ENCODE data around the gene FAM83G. TPM values are rescaled to one million over a fixed set of nuclear protein-coding genes. Genes with fewer than 3 reads are reported as not detected.

FAM83G gene
- total and polyA plus RNA-seq, 2 donors (not counting 1 experiment from before 2014, with no cell fraction given): 2.4 to 6.3 TPM

DNA sequence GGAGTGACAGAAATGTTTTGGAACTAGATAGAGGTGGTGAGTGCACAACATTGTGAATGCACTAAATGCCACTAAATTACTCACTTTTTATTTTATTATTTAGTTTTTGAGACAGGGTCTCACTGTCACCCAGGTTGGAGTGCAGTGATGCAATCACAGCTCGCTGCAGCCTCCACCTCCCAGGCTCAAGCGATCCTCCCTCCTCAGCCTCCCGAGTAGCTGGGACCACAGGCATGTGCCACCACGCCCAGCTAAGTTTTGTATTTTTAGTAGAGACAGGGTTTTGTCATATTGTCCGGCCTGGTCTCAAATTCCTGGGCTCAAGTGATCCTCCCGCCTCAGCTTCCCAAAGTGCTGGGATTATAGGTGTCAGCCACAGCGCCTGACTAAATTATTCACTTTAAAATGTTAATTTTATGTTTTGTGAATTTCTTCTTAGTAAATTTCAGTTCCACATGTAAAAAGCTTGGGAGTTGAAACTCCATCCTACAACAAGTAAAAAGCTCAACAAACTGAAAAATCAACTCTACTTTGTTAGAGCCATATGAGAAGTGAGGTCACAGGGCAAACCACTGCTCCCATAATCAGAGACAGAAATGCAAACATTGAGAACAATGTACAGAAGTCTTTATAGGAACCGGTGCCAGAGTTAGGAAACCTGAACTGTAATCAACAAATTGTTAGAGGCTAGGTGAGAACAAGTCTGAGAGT, 66.4 kb downstream of the FAM83G start:
- H3K4me1 ChIP-seq (ENCODE audit: control insufficient read depth, extremely low read depth, insufficient read depth, low read length): no peaks in the 10 kb centered on the region
- H3K4me2 ChIP-seq (ENCODE audit: extremely low read depth, insufficient read depth, low read length): no peak overlapping the region

DNA sequence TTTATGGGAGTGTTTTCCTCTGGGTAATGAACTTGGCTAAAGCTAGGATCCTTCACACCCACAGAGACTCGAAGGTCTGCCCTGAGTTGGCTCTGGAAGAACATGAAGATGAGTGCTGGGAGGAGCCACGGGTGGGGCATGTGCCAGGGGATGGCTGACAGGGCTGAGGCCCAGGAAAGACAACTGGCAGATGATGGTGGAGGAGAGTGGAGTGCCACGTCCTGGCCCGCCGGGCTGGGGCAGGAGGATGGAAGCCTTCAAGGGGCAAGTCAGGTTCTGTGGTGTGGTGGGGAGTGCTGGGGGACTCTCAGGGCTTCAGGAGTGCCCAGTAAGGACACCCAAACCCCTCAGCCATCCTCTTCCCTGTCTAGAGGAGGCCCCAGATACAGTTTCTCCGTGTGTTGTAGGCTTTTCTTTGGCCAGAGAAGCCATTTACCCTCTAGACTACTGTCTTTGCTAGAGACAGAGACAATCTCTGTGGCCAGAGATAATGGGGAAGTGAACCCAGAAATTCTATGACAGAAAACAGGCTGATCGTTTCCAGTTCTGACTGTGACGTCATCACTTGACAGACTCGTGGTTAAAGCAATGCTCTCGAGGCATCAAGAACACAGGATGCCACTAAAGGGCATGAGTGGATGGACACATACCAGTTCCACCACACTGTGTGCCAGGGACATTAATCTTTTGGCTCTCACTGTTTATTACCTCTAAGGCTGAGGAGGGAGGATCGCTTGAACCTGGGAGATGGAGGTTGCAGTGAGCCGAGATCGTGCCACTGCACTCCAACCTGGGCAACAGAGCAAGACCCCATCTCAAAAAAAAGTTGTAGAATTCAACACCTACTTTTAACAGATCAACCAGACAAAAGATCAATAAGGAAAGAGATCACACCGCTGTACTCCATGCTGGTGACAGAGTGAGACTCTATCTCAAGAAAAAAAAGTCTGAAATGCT, 71.2 kb downstream of the FAM83G start:
- H3K9me3 ChIP-seq (ENCODE audit: control insufficient read depth, insufficient read depth, low read depth, low read length): no peaks in the 10 kb centered on the region
- H2AFZ ChIP-seq (ENCODE audit: low read length): no peak overlapping the region
- H3K79me2 ChIP-seq (ENCODE audit: control insufficient read depth, insufficient read depth, low read length): no peaks in the 10 kb centered on the region
- H3K27me3 ChIP-seq (ENCODE audit: control insufficient read depth, insufficient read depth, low read length): no peaks in the 10 kb centered on the region
- TF ChIP-seq EZH2 (IDR thresholded peaks at IDR 0.05; ENCODE audit: low read length, missing control alignments): no peak
- H3K36me3 ChIP-seq (ENCODE audit: control insufficient read depth, insufficient read depth, low read length): no peaks in the 10 kb centered on the region
- H3K9ac ChIP-seq (ENCODE audit: insufficient read depth, low read length): no peak overlapping the region
- H3K4me2 ChIP-seq (ENCODE audit: extremely low read depth, insufficient read depth, low read length): no peak overlapping the region
- no peak overlapping the region for H3K4me3 ChIP-seq (replicated peaks in 1 of 4; ENCODE audit: control extremely low read depth in 1 of 4, insufficient read depth in 1 of 4, low read depth in 3 of 4, low read length in 4 of 4)
- H3K4me1 ChIP-seq (ENCODE audit: control insufficient read depth, extremely low read depth, insufficient read depth, low read length): no peaks in the 10 kb centered on the region
- H3K27ac ChIP-seq (ENCODE audit: insufficient read depth, low read length): no peak overlapping the region
- DNase-seq (ENCODE audit: low read depth in 2 of 2): no peak
- H4K20me1 ChIP-seq (ENCODE audit: control insufficient read depth, extremely low read depth, insufficient read depth, low read length): no peaks in the 10 kb centered on the region

More for the DNA sequence above, 66.4 kb downstream of the FAM83G start:
- Histone ChIP-seq H3K4me3 (replicated peaks in 1 of 4; ENCODE audit: control extremely low read depth in 1 of 4, insufficient read depth in 1 of 4, low read depth in 3 of 4, low read length in 4 of 4) (no peak overlapping the region), H3K27me3 (ENCODE audit: control insufficient read depth, insufficient read depth, low read length) (no peaks in the 10 kb centered on the region), H3K9ac (ENCODE audit: insufficient read depth, low read length) (no peak overlapping the region), H3K36me3 (ENCODE audit: control insufficient read depth, insufficient read depth, low read length) (no peaks in the 10 kb centered on the region), H2AFZ (ENCODE audit: low read length) (no peak overlapping the region), H4K20me1 (ENCODE audit: control insufficient read depth, extremely low read depth, insufficient read depth, low read length) (no peaks in the 10 kb centered on the region), H3K27ac (ENCODE audit: insufficient read depth, low read length) (no peak overlapping the region), H3K79me2 (ENCODE audit: control insufficient read depth, insufficient read depth, low read length) (no peaks in the 10 kb centered on the region), H3K9me3 (ENCODE audit: control insufficient read depth, insufficient read depth, low read depth, low read length) (no peaks in the 10 kb centered on the region)
- DNase-seq (ENCODE audit: low read depth in 2 of 2): no peak
- TF ChIP-seq EZH2 (IDR thresholded peaks at IDR 0.05; ENCODE audit: low read length, missing control alignments): no peak
- TF ChIP-seq, protein P1, sequence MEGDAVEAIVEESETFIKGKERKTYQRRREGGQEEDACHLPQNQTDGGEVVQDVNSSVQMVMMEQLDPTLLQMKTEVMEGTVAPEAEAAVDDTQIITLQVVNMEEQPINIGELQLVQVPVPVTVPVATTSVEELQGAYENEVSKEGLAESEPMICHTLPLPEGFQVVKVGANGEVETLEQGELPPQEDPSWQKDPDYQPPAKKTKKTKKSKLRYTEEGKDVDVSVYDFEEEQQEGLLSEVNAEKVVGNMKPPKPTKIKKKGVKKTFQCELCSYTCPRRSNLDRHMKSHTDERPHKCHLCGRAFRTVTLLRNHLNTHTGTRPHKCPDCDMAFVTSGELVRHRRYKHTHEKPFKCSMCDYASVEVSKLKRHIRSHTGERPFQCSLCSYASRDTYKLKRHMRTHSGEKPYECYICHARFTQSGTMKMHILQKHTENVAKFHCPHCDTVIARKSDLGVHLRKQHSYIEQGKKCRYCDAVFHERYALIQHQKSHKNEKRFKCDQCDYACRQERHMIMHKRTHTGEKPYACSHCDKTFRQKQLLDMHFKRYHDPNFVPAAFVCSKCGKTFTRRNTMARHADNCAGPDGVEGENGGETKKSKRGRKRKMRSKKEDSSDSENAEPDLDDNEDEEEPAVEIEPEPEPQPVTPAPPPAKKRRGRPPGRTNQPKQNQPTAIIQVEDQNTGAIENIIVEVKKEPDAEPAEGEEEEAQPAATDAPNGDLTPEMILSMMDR (conservative IDR thresholded peaks at IDR 0.05 in 1 of 2, IDR thresholded peaks at IDR 0.05 in 1 of 2; ENCODE audit: low read depth in 1 of 2, low read length in 2 of 2): no peak

DNA sequence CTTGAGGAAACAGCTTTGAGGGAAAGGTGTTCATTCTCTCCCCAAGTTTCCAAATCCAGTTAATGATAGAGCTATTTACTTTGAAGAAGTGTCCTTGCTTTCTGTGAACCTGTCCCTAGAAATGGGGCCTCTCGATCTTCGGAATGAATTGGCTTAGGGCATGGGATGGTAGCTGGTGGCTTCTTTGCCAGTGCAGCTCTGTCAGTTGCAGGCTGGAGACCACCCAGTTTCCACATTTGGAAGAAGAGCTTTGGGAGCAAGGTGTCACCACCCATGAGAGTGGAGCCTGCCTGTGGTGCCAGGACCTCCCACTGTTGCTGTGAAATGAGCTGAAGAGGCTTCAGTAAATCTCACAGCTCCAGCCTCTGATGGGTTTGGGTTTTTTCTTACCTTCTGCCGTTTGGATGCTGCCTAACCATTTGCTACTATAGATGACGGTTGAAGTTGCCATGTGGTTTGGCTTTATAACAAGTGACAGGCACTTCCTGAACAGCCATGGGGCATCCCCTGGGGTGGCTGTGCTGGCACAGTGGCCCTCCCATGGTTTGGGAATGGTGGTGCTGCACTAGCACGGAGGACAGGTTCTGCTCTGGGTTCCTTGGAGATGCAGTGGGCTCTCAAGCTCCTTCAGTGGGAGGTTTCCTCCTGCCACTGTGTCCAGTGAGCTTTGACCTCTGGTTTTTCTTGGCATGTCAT, 72.1 kb downstream of the FAM83G start:
- Histone ChIP-seq H3K4me3 (replicated peaks in 1 of 4; ENCODE audit: control extremely low read depth in 1 of 4, insufficient read depth in 1 of 4, low read depth in 3 of 4, low read length in 4 of 4) (no peak overlapping the region), H3K4me2 (ENCODE audit: extremely low read depth, insufficient read depth, low read length) (no peak overlapping the region), H3K27ac (ENCODE audit: insufficient read depth, low read length) (no peak overlapping the region), H3K4me1 (ENCODE audit: control insufficient read depth, extremely low read depth, insufficient read depth, low read length) (no peaks in the 10 kb centered on the region), H3K9me3 (ENCODE audit: control insufficient read depth, insufficient read depth, low read depth, low read length) (no peaks in the 10 kb centered on the region), H4K20me1 (ENCODE audit: control insufficient read depth, extremely low read depth, insufficient read depth, low read length) (no peaks in the 10 kb centered on the region), H2AFZ (ENCODE audit: low read length) (no peak overlapping the region), H3K36me3 (ENCODE audit: control insufficient read depth, insufficient read depth, low read length) (no peaks in the 10 kb centered on the region), H3K79me2 (ENCODE audit: control insufficient read depth, insufficient read depth, low read length) (no peaks in the 10 kb centered on the region), H3K27me3 (ENCODE audit: control insufficient read depth, insufficient read depth, low read length) (no peaks in the 10 kb centered on the region), H3K9ac (ENCODE audit: insufficient read depth, low read length) (no peak overlapping the region)
- TF ChIP-seq, protein P1 (conservative IDR thresholded peaks at IDR 0.05 in 1 of 2, IDR thresholded peaks at IDR 0.05 in 1 of 2; ENCODE audit: low read depth in 1 of 2, low read length in 2 of 2): no peak
- TF ChIP-seq EZH2 (IDR thresholded peaks at IDR 0.05; ENCODE audit: low read length, missing control alignments): no peak
- no peak for DNase-seq (ENCODE audit: low read depth in 2 of 2)

All from fibroblast of lung (primary cell).